Kidney epithelial cell (primary cell): ENCODE results near the gene MMP19. TPM values are rescaled to one million over a fixed set of nuclear protein-coding genes. Genes with fewer than 3 reads are reported as not detected.

Source experiments
- DNase-seq: peaks from one replicate; pipeline ENCODE4 v3.0.0-alpha.2; 2010; ENCODE audit warnings: low read depth
- H3K27me3 ChIP-seq: 2 replicates; pipeline ENCODE4 v1.6.0; 2011; ENCODE audit warnings: low read length; ENCODE audit not compliant: control insufficient read depth, insufficient read depth
- H3K36me3 ChIP-seq: 2 replicates; pipeline ENCODE4 v1.5.1; 2011; ENCODE audit warnings: low read length; ENCODE audit not compliant: control insufficient read depth, insufficient read depth
- H3K4me3 ChIP-seq: 2 replicates; pipeline ENCODE4 v1.5.1; 2011; ENCODE audit warnings: low read depth, mild to moderate bottlenecking, control low read depth, low read length
- CTCF ChIP-seq: IDR thresholded peaks from 2 replicates; pipeline ENCODE4 v1.5.1; 2011; ENCODE audit warnings: mild to moderate bottlenecking, moderate library complexity, low read length, control low read depth, inconsistent platforms; ENCODE audit not compliant: insufficient read depth, poor library complexity, severe bottlenecking
- total RNA-seq: library from RNA; depleted of rRNA; stranded (reverse); fragments of >200 nt; gene quantifications from 2 replicates; pipeline ENCODE4 v1.2.3, GENCODE V29; 2015

Gene MMP19
- total RNA-seq, 1 donor from 2014 or later = 0.08 TPM

DNA sequence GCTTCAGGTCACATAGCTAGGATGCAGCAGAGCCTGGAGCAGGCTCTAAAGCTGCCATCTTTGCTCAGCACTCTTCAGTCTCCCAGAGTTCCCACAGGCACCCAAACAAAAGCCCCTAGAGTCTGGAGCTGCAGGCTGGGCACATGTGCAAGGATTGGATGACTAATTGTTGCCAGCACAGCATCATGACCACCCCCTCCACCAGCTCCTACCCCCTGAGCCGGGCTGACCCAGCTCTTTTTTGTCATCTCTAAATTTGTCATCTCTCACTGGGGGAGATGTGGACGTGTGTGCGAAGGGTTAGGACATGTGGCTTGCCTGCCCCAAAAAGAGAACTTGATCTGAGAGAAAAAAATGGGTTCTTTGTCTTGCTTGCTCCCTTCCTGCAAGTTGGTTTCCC lies 4.3 kb upstream of the MMP19 start:
- Histone ChIP-seq H3K27me3 (no peaks in the 10 kb centered on the region), H3K36me3 (no peaks in the 10 kb centered on the region), H3K4me3 (no peak overlapping the region)
- TF ChIP-seq CTCF = no peak
- DNase-seq = no peak

GRCh38 chr12:55845785-55846496 lies 3.2 kb upstream of the MMP19 start:
- no peaks in the 10 kb centered on the region for H3K27me3 ChIP-seq
- TF ChIP-seq CTCF = no peak
- DNase-seq = no peak
- H3K36me3 ChIP-seq = no peaks in the 10 kb centered on the region
- H3K4me3 ChIP-seq = no peak overlapping the region

DNA sequence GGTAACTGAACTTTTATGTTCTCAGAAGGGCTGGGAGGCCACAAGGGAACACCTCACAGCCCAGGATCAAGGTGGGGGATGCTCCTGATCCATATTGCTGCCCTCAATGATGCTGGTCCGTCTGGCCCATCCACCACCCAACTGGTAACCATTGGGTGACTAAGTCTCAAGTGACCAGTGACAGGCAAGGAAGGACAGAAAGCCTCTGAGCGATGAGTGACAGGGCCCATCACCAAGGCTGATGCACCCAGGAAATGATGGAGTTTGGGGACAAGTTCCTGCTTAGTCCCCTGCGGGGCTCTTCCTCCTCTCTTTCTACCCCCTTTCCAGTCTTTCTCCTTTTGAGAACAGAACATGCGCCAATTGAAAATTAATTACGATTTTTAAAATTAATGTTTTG lies 2.6 kb upstream of the MMP19 start:
- no peak for TF ChIP-seq CTCF
- Histone ChIP-seq H3K36me3 (no peaks in the 10 kb centered on the region), H3K27me3 (no peaks in the 10 kb centered on the region), H3K4me3 (no peak overlapping the region)
- no peak for DNase-seq

DNA sequence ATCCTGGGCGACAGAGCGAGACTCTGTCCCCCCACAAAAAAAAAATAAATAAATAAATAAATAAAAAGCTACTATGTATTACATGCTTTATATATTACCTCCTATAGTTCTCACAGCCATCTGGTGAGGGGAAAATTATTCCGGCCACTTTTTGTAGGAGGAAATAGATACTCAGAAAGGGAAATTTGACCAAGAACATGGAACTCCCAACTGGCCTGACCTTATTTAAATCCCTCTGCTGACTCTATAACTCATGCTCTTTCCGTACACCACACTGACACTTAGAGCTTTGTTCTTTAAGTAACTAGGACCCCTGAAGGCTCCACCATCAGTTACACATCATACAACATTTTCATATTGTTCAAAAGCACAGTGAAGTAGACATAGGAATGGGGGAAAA lies 2.2 kb upstream of the MMP19 start:
- no peak for TF ChIP-seq CTCF
- DNase-seq = no peak
- Histone ChIP-seq H3K4me3 (no peak overlapping the region), H3K27me3 (no peaks in the 10 kb centered on the region), H3K36me3 (no peaks in the 10 kb centered on the region)

DNA sequence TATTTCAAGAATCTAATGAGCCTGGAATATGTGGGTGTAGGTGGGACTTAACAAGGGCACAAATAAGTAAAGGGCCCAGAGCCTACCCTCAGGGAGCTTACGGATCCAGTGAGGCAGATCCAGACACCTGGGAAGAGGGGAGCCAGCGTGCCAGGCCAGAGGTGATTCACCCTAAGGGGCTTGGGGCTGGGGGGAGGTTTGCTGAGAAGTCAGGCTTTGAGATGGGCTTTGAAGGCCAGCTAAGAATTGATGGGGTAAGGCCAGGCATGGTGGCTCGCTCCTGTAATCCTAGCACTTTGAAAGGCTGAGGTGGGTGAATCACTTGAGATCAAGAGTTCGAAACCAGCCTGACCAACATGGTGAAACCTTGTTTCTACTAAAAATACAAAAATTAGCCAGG lies 695 bp upstream of the MMP19 start:
- no peak for TF ChIP-seq CTCF
- no peak overlapping the region for H3K4me3 ChIP-seq
- no peaks in the 10 kb centered on the region for H3K27me3 ChIP-seq
- no peaks in the 10 kb centered on the region for H3K36me3 ChIP-seq
- no peak for DNase-seq
